ENCODE data around the gene ZBTB17.

ZBTB17 gene

GRCh38 chr1:15947382-15948090 is 28.4 kb downstream of the ZBTB17 start:
- no peak overlapping the region for H3K27ac ChIP-seq
- TF ChIP-seq, protein P1, sequence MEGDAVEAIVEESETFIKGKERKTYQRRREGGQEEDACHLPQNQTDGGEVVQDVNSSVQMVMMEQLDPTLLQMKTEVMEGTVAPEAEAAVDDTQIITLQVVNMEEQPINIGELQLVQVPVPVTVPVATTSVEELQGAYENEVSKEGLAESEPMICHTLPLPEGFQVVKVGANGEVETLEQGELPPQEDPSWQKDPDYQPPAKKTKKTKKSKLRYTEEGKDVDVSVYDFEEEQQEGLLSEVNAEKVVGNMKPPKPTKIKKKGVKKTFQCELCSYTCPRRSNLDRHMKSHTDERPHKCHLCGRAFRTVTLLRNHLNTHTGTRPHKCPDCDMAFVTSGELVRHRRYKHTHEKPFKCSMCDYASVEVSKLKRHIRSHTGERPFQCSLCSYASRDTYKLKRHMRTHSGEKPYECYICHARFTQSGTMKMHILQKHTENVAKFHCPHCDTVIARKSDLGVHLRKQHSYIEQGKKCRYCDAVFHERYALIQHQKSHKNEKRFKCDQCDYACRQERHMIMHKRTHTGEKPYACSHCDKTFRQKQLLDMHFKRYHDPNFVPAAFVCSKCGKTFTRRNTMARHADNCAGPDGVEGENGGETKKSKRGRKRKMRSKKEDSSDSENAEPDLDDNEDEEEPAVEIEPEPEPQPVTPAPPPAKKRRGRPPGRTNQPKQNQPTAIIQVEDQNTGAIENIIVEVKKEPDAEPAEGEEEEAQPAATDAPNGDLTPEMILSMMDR (conservative IDR thresholded peaks at IDR 0.05): no peak
- no peak for TF ChIP-seq ZFX (IDR thresholded peaks at IDR 0.05)

DNA sequence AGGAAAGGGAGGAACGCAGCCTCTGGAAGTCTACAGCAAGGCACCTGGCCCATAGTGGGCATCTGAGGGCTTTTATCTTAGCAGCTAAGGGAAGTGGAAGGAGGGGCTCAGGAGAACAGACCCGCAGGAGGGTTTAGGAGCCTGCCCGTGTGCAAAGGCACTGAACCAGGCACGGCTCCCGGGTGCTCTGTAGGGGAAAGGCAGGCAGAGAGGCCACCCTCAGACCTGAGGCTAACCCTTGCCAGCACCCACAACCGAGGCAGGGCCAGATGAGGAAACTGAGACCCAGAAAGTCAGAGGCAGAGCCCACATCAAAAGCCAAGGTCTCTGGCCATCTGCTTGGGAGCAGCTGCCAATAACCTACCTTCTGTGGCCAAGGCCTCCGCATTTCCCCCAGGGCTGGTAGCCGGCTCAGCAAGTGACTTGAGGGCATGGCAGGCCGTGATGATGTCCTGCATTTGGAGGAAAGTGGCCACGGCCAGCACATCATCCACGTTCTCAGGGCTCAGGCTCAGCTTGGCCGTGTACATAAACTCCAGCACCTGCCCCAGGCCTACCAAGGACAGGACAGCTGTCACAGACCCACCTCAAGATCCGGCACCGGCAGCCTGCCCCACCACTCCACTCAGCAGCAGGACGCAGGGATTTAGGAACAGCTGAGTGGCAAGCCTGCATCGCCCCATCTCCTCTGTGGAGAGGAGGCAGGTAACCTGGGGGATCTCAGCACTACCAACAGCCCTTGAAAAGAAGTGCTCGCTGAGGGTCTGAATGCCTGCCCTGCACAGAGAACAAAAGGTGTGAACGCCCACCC is 29.1 kb downstream of the ZBTB17 start:
- TF ChIP-seq, protein P1 (conservative IDR thresholded peaks at IDR 0.05): no peak
- TF ChIP-seq ZFX (IDR thresholded peaks at IDR 0.05): no peak
- no peak overlapping the region for H3K27ac ChIP-seq

DNA sequence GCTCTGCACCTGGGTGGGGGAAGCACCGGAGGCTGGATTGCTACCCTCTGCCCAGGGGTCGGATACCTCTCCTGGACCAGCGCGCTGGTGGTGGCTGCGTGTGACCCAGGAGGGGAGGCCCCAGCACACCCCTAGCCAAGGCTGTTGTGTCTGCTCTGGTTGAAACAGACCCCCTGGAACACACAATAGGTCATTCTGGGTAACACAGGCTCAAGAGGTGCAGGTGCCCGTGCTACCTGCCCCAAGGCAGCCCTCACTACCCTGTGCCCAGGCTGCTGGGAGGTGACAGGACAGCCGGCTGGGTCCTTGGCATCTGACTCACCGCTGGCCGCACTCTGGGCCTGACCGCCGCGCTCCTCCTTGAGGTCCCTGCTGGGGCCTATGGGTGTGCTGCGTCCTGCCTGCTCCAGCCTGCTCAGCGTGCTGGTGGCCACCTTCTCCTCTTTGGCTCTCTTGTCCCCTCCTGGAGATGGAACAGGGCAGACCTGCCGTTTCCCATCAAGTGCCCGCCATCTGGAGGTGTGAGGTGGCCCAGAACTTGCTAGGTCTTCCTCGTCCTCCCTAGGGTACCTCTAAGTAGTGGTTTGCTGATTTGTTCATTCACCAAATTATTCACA is 30.0 kb downstream of the ZBTB17 start:
- TF ChIP-seq, protein P1 (conservative IDR thresholded peaks at IDR 0.05): no peak
- no peak for TF ChIP-seq ZFX (IDR thresholded peaks at IDR 0.05)
- H3K27ac ChIP-seq: no peak overlapping the region

- no peak overlapping the region for H3K27ac ChIP-seq
- no peak for TF ChIP-seq ZFX (IDR thresholded peaks at IDR 0.05)
- TF ChIP-seq, protein P1 (conservative IDR thresholded peaks at IDR 0.05): no peak
Observed at GRCh38 chr1:15945011-15945831, 30.7 kb downstream of the ZBTB17 start.

- H3K27ac ChIP-seq: no peak overlapping the region
- TF ChIP-seq, protein P1 (conservative IDR thresholded peaks at IDR 0.05): no peak
- no peak for TF ChIP-seq ZFX (IDR thresholded peaks at IDR 0.05)
Observed at GRCh38 chr1:15944308-15945010, 31.4 kb downstream of the ZBTB17 start.

DNA sequence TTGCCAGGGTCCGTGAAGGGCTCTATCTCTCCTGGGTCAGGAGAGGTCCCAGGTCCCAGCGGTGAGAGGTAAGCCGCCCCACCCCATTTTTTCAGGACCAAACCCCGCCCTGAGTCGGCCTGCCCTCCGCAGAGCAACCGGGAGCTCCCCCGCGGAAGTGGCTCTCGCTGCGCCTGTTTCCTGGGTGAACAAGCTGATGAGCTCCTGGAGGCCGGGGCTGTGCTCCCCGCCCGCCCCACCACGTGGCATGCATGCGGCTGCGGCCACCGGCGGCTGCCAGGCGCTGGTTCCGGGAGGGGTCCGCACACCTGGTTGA is 32.0 kb downstream of the ZBTB17 start:
- H3K27ac ChIP-seq: no peak overlapping the region
- no peak for TF ChIP-seq ZFX (IDR thresholded peaks at IDR 0.05)
- TF ChIP-seq, protein P1 (conservative IDR thresholded peaks at IDR 0.05): no peak

Data from C4-2B (cell line).